Islet precursor cell (in vitro differentiated cells): ENCODE results near the gene CCNA2.

ENCODE experiments used
- DNase-seq: peaks from one replicate; pipeline ENCODE4 v3.0.0-alpha.2; 2018

Gene CCNA2

GRCh38 chr4:121771869-121772268 lies 51.8 kb downstream of the CCNA2 start:
- no peak for DNase-seq

- DNase-seq = no peak
These were observed 54.3 kb downstream of the CCNA2 start for GRCh38 chr4:121769341-121769740.

- DNase-seq = no peak
These were observed 56.5 kb downstream of the CCNA2 start for GRCh38 chr4:121767166-121767565.
